GM18870 (cell line): ENCODE results near the gene OR51F1.
"Not testable (repeated sequence)": the region's sequence is repeated elsewhere in the genome, so short reads cannot be mapped to it uniquely, and the experiment has no call there.

Experiments used
- ATAC-seq: cut with Tn5 transposase; IDR thresholded peaks from one replicate; pipeline ENCODE4 v1.9.1; 2021; ENCODE audit warnings: moderate library complexity; ENCODE audit not compliant: unreplicated experiment

The OR51F1 gene

DNA sequence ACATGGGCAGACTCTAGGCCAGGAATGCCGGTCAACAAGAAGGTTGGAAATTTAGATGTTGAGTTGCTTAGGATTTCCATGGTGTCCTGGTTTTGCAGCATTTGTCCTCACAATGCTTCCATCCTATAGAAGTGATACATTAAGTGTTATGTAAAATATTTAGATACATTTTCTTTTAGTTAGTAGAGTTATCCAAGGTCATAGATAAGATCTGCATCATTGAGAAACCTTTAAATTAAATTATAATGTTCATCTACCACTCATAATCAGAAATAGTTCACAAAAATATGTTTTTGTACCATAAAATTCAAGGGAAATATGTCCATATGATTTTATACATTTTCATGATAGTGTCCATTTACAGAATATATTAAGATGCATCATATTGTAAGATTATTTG lies at the start of gene OR51F1:
Gene OR51F1 (minus strand): TSS at position 101 of the 400 bp plus-strand sequence. CDS start 0 bp downstream, at position 101.
- ATAC-seq = no peak

GRCh38 chr11:4809246-4809645 lies 39.5 kb upstream of the OR51F1 start:
- ATAC-seq = no peak

DNA sequence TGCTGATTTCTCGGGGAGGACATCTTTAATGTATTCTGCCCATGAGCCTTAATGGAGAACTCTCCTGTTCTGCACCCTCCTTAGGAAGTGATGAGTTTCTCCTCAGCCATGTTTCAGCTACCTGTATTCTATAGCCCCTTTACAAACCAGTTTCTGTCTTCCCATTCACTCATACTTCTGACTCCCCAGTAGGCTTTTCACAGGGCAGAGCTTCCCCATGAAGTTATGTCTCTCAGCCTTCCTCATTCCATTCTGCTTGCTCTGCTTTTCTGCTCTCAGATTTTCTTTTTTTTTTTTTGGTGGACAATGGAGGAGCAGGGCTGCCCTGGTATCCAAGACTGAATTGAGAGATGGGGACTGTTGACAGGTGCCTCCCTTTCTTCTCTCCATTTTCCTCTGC lies 38.7 kb upstream of the OR51F1 start:
- ATAC-seq = no peak

DNA sequence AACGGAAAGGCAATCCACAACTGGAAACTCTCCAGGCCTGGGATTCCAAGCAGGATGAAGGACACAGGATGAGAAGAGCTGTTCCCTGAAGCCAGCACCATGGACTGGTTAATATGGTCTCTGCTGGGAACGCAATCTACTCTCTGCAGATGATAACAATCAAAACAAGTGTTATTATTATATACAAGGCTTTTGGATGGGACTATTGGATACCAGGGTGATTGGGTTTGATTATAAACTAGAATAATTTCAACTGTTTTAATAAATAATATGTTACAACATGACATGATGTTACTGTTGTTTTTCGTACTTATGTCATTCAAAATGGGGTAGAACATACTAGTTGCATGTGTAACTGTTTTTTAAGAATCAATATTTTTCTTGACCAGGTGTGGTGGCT lies 34.5 kb upstream of the OR51F1 start, which contains the start of gene OR52R1:
Gene OR52R1 (minus strand): TSS at position 101 of the 400 bp plus-strand sequence. CDS start 0 bp downstream, at position 101.
- no peak for ATAC-seq

DNA sequence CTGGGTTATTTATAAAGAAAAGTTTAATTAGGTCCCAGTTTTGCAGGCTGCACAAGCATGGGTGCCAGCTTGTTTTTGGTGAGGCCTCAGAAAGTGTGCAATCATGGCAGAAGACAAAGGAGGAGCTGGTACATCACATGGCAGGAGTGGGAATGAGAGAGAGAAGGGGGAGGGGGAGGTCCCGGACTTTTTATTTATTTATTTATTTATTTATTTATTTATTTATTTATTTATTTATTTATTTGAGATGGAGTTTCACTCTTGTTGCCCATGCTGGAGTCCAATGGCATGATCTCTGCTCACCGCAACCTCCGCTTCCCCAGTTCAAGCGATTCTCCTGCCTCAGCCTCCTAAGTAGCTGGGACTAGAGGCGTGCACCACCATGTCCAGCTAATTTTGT lies 31.6 kb upstream of the OR51F1 start:
- ATAC-seq = not testable (repeated sequence)

DNA sequence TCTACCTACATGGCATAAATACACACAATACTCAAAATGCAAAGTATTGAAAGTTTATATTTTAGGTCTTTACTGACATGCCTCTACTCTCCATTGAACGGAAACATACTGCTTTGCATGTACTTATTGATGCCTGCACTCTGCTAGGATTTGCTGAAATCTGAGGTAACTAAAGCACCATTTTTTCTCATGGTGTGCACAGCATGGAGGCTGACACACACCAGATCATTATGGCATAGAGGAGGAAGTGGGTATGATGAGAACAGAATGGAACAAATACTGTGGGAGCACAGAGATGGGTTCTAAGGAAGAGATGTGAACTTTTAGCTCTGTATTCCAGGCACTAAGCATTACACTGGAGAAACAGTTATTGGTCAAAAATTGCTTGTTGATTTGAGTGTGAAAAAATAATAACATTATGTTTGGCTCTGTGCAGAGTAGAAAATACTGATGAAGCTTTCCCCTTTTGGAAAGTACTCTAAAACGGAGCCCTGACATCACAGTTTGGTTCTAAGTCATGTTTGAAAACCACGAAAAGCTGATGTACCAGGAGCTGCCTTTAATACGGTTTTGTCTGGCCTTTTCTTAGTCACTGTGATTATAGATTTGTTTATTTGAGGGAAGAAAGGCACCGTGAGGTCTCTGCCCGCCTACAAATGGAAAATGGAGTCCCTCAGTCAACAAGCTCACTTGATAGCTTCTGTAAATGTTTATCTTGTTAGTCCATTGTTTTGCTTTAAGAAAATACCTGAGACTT lies 28.9 kb upstream of the OR51F1 start:
- no peak for ATAC-seq

- no peak for ATAC-seq
These were observed 27.5 kb upstream of the OR51F1 start for GRCh38 chr11:4797206-4797605.

DNA sequence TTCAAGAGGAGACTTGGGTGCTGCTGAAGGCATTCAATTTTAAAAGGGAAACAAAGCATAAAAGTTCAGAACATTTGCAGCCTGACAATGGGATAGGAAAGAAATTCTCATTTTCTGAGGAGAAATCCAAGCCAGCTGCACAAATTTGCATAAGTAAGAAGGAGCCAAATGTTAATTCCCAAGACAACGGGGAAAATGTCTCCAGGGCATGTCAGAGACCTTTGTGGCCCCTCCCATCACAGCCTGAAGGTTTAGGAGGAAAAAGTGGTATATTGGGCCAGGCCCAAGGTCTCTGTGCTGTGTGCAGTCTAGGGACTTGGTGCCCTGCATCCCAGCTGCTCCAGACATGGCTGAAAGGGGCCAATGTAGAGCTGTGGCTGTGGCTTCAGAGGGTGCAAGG lies 12.7 kb upstream of the OR51F1 start:
- ATAC-seq = no peak

GRCh38 chr11:4768094-4768493 lies 1.6 kb downstream of the OR51F1 start:
- ATAC-seq = no peak

DNA sequence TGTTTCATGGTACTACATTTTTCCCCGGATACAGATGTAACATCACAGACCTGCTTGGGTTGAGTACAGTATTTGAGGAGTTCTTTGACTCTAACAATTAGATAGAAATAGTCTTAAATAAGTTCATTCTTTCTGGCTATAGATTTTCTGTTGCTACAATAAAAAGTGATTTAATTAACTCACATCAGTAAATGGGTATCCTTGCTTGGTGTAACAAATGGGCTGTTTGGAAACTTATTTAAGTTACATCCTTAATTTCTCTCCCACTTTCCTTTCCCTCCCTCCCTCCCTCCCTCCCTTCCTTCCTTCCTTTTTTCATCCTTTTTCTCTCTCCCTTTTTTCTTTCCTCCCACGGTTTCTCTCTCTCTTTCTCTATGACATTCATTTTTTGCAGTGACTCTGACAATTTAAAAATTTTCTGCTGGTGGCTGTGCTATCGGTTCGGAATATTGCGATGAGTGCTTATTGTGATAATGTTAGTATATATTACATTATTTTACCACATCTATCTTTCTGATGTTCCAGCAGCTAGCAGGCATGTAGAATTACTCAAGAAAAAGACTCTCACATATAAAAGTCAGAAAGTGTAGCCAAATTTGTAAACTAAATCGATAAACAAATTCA lies 3.2 kb downstream of the OR51F1 start:
- ATAC-seq = no peak

DNA sequence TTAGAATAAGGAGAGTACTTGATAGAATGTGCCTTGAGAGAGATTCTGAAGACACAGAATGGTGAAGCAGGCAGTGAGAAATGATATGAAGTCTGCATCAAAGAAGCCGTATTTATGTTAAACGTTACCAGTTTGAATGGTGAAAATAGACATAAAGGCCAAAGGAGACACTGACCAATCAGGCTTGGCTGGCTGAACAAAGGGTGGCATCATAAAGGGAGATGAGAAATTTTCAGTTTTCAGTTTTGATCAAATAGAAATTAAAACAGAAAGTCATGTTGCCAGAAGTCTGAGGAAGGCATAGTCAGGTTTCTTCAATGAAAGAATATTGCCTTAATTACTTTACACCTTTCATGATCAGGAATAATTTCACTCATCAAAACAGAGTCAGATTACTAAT lies 6.6 kb downstream of the OR51F1 start:
- peak; percentile 76 for ATAC-seq

DNA sequence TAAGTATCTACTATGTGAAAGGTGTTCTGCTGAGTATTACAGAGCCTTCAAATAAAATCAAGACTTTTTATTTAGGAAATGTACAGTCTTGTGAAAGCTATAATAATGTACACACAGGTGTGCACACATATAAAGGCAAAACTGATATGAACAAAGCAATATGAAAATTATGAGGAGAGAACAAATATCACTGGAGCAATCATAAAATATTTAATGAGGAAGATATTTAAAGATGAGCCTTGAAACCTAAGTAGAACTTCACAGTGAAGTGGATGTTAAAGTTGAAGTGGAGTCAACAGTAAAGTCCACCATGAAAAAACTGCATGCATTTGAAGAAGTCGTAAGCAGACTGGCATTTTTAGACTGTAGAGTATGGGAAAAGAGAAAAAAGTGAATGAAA lies 18.5 kb downstream of the OR51F1 start:
- ATAC-seq = no peak

DNA sequence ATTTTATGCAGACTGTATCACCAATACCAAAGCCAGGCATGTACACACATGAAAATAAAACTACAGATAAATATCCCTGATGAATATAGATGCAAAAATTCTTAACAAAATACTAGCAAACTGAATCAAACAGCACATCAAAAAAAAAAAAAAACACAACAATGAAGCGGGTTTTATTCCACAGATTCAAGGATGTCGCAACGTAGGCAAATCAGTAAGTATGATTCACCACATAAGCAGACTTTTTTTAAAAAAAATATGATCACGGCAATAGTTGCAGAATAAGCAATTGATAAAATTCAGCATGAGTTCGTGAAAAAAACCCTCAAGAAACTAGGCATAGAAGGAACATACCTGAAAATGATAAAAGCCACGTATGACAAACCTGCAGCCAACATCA lies 21.3 kb downstream of the OR51F1 start:
- ATAC-seq = no peak

DNA sequence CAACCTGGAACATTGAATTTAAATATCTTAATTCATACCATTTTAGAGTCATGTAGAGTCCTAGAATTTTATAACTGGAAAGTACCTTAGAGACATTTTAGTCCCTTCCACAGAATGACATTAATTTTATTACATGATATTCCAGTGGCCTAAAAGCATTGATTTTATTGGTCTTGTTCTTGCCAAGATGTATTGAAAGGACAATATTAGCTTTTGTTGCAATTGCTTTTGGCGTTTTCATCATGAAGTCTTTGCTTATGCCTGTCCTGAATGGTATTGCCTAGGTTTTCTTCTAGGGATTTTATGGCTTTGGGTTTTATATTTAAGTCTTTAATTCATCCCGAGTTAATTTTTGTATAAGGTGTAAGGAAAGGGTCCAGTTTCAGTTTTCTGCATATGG lies 29.0 kb downstream of the OR51F1 start:
- no peak for ATAC-seq

GRCh38 chr11:4727171-4727570 lies 42.6 kb downstream of the OR51F1 start:
- ATAC-seq = no peak

DNA sequence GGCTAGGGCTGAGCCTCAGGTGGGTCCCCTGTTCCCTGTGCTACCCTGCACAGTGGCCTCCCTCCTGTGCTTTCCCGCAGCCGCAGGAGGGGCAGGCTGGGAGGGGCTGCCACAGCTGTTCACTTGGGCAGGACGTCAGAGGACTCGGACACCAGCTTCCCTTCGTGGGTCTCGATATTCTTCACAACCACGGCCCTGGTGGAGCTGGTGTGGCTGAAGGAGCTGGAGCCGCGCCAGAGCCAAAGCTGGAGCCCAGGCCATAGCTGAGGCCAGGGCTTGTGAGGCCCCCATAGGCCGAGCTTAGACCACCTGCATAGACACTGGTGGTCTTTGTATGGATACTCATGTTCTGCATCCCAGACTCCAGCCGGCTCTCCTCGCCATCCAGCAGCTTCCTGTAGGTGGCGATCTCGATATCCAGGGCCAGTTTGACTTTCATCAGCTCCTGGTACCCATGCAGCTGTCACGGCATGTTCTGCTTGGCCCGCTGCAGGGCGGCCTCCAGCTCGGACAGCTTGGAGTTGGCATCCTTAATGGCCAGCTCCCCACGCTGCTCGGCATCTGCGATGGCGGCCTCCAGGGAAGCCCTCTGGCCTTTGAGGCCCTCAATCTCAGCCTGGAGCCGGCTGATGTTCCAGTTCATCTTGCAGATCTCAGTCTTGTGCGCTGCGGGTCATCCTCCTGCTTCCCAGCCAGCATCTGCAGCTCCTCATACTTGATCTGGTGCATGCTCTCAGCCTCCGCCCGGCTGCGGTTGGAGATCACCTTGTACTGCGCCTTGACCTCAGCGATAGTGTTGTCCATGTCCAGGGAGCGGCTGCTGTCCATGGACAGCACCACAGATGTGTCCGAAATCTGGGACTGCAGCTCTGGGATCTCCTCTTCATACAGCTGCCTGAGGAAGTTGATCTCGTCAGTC lies 46.9 kb downstream of the OR51F1 start:
- not testable (repeated sequence) for ATAC-seq
